ENCODE measurements around the gene MEF2B.

DNA sequence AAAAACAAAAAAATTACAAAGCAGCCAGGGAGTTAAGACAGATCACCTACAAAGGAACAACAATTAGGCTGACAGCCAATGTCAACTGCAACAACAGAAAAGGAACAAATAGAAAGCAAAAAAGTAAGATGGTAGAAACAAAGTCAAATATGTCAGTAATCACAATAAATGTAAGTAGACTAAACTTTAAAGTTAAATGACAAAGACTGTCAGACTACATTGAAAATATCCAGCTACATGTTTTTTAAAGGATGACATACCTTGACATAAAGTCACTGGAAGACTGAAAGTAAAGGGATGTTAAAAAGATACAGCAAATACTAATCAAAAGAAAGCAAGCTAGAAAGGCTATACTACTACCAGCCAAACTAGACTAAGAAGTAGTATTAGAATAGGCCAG is 46.7 kb downstream of the MEF2B start:
- no peak for TF ChIP-seq EZH2phosphoT487 (IDR thresholded peaks at IDR 0.05; ENCODE audit: low read length)
- TF ChIP-seq, protein P1, sequence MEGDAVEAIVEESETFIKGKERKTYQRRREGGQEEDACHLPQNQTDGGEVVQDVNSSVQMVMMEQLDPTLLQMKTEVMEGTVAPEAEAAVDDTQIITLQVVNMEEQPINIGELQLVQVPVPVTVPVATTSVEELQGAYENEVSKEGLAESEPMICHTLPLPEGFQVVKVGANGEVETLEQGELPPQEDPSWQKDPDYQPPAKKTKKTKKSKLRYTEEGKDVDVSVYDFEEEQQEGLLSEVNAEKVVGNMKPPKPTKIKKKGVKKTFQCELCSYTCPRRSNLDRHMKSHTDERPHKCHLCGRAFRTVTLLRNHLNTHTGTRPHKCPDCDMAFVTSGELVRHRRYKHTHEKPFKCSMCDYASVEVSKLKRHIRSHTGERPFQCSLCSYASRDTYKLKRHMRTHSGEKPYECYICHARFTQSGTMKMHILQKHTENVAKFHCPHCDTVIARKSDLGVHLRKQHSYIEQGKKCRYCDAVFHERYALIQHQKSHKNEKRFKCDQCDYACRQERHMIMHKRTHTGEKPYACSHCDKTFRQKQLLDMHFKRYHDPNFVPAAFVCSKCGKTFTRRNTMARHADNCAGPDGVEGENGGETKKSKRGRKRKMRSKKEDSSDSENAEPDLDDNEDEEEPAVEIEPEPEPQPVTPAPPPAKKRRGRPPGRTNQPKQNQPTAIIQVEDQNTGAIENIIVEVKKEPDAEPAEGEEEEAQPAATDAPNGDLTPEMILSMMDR (IDR thresholded peaks at IDR 0.05; ENCODE audit: low read length): no peak

All from MM.1S (cell line).